ENCODE measurements around the gene AP1M2.

- TF ChIP-seq PATZ1 (CRISPR knock-in tag; IDR thresholded peaks at IDR 0.05; ENCODE audit: borderline replicate concordance) = no peak
- no peak for TF ChIP-seq ARNTL (CRISPR knock-in tag; IDR thresholded peaks at IDR 0.05; ENCODE audit: borderline replicate concordance, low read depth)
- TF ChIP-seq PPARA (CRISPR knock-in tag; IDR thresholded peaks at IDR 0.05; ENCODE audit: borderline replicate concordance) = no peak
- no peak for TF ChIP-seq ZFP3 (CRISPR knock-in tag; IDR thresholded peaks at IDR 0.05)
- TF ChIP-seq ZNF8 (CRISPR knock-in tag; IDR thresholded peaks at IDR 0.05) = no peak
- TF ChIP-seq ISL1 (CRISPR knock-in tag; IDR thresholded peaks at IDR 0.05) = no peak
- TF ChIP-seq OSR1 (CRISPR knock-in tag; IDR thresholded peaks at IDR 0.05) = no peak
- no peak for TF ChIP-seq GLIS3 (CRISPR knock-in tag; IDR thresholded peaks at IDR 0.05)
- TF ChIP-seq ZNF565 (CRISPR knock-in tag; conservative IDR thresholded peaks at IDR 0.05; ENCODE audit: low read depth) = no peak
- TF ChIP-seq CSRNP3 (CRISPR knock-in tag; IDR thresholded peaks at IDR 0.05) = no peak
- TF ChIP-seq BACH2 (CRISPR knock-in tag; IDR thresholded peaks at IDR 0.05; ENCODE audit: borderline replicate concordance) = no peak
- TF ChIP-seq CREB5 (CRISPR knock-in tag; IDR thresholded peaks at IDR 0.05; ENCODE audit: low read depth) = no peak
- TF ChIP-seq TCF4 (CRISPR knock-in tag; IDR thresholded peaks at IDR 0.05; ENCODE audit: borderline replicate concordance) = no peak
- no peak for TF ChIP-seq POU6F1 (CRISPR knock-in tag; IDR thresholded peaks at IDR 0.05; ENCODE audit: borderline replicate concordance, low read depth)
Measured at GRCh38 chr19:10553087-10553667, 33.9 kb downstream of the AP1M2 start.

All from SK-N-SH treated with all-trans-retinoic acid at 6 μM for 48 hours (cell line).